HCT116 (cell line): ENCODE measurements around the gene CDKAL1.

Source experiments
- JUND ChIP-seq: IDR thresholded peaks from 2 replicates; pipeline ENCODE4 v1.6.1; 2012
- POLR2A ChIP-seq: IDR thresholded peaks from 2 replicates; pipeline ENCODE4 v1.7.0; 2011; ENCODE audit warnings: borderline replicate concordance; ENCODE audit not compliant: insufficient read depth, insufficient read length; ENCODE audit errors: extremely low read depth
- RAD21 ChIP-seq: IDR thresholded peaks from 2 replicates; pipeline ENCODE4 v1.6.1; 2012; ENCODE audit warnings: low read depth, mild to moderate bottlenecking
- YY1 ChIP-seq: IDR thresholded peaks from 2 replicates; pipeline ENCODE4 v1.6.1; 2011; ENCODE audit warnings: low read length, low read depth, moderate library complexity, mild to moderate bottlenecking; ENCODE audit not compliant: insufficient replicate concordance; ENCODE audit errors: extremely low read depth
- TF ChIP-seq, protein P1 (sequence below), 3 experiments: fragments of 200-600 bp in 1 of 3; sonication (generic) in 1 of 3; IDR thresholded peaks in 2 of 3; conservative IDR thresholded peaks in 1 of 3; 2 replicates each; pipeline ENCODE4 v1.5.1; 2012 to 2017; ENCODE audit warnings: low read depth in 2 of 3, low read length in 2 of 3, antibody characterized with exemption in 1 of 3, borderline replicate concordance in 1 of 3, control low read depth in 1 of 3, mild to moderate bottlenecking in 1 of 3, mixed read lengths in 1 of 3, mixed run types in 1 of 3, moderate library complexity in 1 of 3; ENCODE audit not compliant: insufficient read depth in 1 of 3
- TF ChIP-seq, protein P2 (sequence below): IDR thresholded peaks from 2 replicates; pipeline ENCODE4 v1.6.1; 2012

DNA sequence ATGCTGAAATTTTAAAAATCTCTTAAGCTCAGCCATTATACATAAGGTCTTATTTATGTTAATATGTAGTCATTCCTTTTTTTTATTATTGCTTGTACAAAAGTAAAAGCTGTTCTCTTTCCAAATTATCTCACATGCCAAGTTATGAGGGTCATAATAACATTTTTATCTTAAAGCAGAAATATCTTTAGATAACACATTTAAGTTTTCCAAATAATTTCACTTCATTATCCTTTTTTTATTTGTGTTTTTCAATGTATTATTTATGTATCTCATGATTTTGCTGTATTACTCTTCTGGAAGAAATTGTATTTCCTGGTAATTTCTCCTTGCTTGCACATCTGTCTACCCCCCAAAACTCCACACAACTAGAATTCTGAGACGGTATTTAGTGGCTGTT, 598.2 kb downstream of the CDKAL1 start:
- TF ChIP-seq, protein P1, sequence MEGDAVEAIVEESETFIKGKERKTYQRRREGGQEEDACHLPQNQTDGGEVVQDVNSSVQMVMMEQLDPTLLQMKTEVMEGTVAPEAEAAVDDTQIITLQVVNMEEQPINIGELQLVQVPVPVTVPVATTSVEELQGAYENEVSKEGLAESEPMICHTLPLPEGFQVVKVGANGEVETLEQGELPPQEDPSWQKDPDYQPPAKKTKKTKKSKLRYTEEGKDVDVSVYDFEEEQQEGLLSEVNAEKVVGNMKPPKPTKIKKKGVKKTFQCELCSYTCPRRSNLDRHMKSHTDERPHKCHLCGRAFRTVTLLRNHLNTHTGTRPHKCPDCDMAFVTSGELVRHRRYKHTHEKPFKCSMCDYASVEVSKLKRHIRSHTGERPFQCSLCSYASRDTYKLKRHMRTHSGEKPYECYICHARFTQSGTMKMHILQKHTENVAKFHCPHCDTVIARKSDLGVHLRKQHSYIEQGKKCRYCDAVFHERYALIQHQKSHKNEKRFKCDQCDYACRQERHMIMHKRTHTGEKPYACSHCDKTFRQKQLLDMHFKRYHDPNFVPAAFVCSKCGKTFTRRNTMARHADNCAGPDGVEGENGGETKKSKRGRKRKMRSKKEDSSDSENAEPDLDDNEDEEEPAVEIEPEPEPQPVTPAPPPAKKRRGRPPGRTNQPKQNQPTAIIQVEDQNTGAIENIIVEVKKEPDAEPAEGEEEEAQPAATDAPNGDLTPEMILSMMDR (IDR thresholded peaks at IDR 0.05 in 2 of 3, conservative IDR thresholded peaks at IDR 0.05 in 1 of 3; ENCODE audit: borderline replicate concordance in 1 of 3, insufficient read depth in 1 of 3, low read depth in 2 of 3, low read length in 2 of 3), result no peak
- TF ChIP-seq, protein P2, sequence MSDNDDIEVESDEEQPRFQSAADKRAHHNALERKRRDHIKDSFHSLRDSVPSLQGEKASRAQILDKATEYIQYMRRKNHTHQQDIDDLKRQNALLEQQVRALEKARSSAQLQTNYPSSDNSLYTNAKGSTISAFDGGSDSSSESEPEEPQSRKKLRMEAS, result no peak
- no peak for TF ChIP-seq JUND
- TF ChIP-seq POLR2A, result no peak
- no peak for TF ChIP-seq RAD21
- TF ChIP-seq YY1, result no peak
